Activated CD4-positive, alpha-beta T cell treated with anti-CD3 and anti-CD28 coated beads, Interleukin-2, amount 10 ng/mL, durations not matched to agents 24 days and 14 days (primary cell): ENCODE data around the gene NSUN4. TPM values are rescaled to one million over a fixed set of nuclear protein-coding genes. Genes with fewer than 3 reads are reported as not detected.
"Not testable (repeated sequence)": the region's sequence is repeated elsewhere in the genome, so short reads cannot be mapped to it uniquely, and the experiment has no call there.

Source experiments
- DNase-seq: peaks from one replicate; pipeline ENCODE4 v3.0.0; 2022
- H3K27ac Mint-ChIP-seq: one replicate; pipeline ENCODE4 v1.8.0; 2022; ENCODE audit warnings: mild to moderate bottlenecking, mixed read lengths
- H3K27me3 Mint-ChIP-seq: one replicate; pipeline ENCODE4 v1.8.0; 2022; ENCODE audit warnings: mixed read lengths
- H3K36me3 Mint-ChIP-seq: one replicate; pipeline ENCODE4 v1.8.0; 2022; ENCODE audit warnings: low read depth, mild to moderate bottlenecking, mixed read lengths
- H3K4me1 Mint-ChIP-seq: one replicate; pipeline ENCODE4 v1.8.0; 2021; ENCODE audit warnings: mixed read lengths
- H3K4me3 Mint-ChIP-seq: one replicate; pipeline ENCODE4 v1.8.0; 2022; ENCODE audit warnings: mild to moderate bottlenecking, moderate library complexity, mixed read lengths
- H3K9me3 Mint-ChIP-seq: one replicate; pipeline ENCODE4 v1.8.0; 2021; ENCODE audit warnings: mixed read lengths
- intact Hi-C: fragments of 100-400 bp; cut with micrococcal nuclease; formaldehyde crosslinking; loops from one replicate; pipeline ENCODE4 v1.15.1; 2023
- total RNA-seq: library from RNA; stranded (reverse); gene quantifications from 2 replicates; pipeline ENCODE4 v1.2.3, GENCODE V29; 2022

The NSUN4 gene
- total RNA-seq, 1 donor from 2014 or later: 46.5 TPM

- no peak overlapping the region for H3K27ac Mint-ChIP-seq
- no peak for DNase-seq
Measured at GRCh38 chr1:46367072-46367471, 26.5 kb downstream of the NSUN4 start.

GRCh38 chr1:46367701-46368100 lies 27.1 kb downstream of the NSUN4 start:
- DNase-seq, H3K4me3 Mint-ChIP-seq, H3K27me3 Mint-ChIP-seq, H3K4me1 Mint-ChIP-seq, intact Hi-C loops, H3K9me3 Mint-ChIP-seq, H3K27ac Mint-ChIP-seq: not testable (repeated sequence)
- H3K36me3 Mint-ChIP-seq: peaks cover 39% of the 10 kb centered on the region

More at GRCh38 chr1:46367072-46367471, 26.5 kb downstream of the NSUN4 start:
- H3K4me1 Mint-ChIP-seq: peaks cover 3% of the 10 kb centered on the region
- intact Hi-C loops: no loop called here
- no peaks in the 10 kb centered on the region for H3K9me3 Mint-ChIP-seq
- H3K36me3 Mint-ChIP-seq: peaks cover 39% of the 10 kb centered on the region
- no peak overlapping the region for H3K4me3 Mint-ChIP-seq
- no peaks in the 10 kb centered on the region for H3K27me3 Mint-ChIP-seq

DNA sequence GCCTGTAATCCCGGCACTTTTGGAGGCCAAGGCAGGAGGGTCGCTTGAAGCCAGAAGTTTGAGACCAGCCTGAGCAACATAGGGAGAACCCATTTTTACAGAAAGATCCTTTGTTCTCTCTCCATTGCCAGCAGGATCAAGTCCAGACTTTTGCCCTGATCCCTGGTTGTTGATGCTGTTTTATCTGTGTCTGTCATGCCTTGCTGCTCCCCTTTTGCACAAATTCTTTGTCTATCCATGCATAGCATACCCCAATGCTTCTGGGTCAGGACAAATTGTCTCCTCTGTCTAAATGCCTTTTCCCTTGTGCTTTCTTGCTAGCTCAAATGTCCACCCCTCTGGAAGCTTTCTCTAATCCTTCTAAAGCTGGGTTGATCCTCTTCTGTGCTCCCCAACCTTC lies 28.2 kb downstream of the NSUN4 start:
- H3K4me1 Mint-ChIP-seq: peaks cover 3% of the 10 kb centered on the region
- H3K36me3 Mint-ChIP-seq: peaks cover 37% of the 10 kb centered on the region
- intact Hi-C loops: no loop called here
- H3K4me3 Mint-ChIP-seq: no peak overlapping the region
- no peak overlapping the region for H3K27ac Mint-ChIP-seq
- no peaks in the 10 kb centered on the region for H3K9me3 Mint-ChIP-seq
- DNase-seq: no peak
- H3K27me3 Mint-ChIP-seq: no peaks in the 10 kb centered on the region

DNA sequence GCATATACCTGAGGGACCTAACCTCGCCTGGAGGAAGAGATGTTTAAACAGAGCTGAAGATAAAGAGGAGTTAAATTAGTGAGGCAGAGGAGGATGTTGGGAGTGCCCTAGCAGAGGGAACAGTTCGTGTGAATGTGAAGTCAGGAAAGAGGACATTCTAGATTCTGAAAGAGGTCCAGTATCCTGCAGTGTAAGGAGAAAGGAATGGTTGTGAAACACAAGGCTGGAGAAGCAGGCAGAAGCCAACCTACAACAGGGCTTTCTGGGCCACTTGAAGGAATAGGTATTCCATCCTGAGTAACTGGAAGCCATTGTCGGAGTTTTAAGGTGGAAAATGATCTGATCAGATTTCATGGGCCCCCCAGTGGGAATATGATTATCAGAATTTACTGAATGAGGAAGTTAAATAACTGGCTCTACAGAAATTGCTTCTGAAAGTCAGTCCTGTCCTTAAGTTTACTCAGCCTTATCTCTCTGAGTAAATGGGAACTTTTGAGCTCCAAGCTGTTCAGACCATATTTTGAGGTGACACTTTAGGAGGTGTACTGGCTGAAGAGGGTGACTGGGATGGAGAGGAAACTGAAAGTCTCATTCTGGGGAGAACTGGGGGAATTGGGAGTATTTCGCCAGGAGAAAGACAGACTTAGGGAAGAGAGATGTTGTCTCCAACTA lies 29.1 kb downstream of the NSUN4 start:
- peaks cover 34% of the 10 kb centered on the region for H3K36me3 Mint-ChIP-seq
- DNase-seq: no peak
- intact Hi-C loops: no loop called here
- no peak overlapping the region for H3K4me3 Mint-ChIP-seq
- no peaks in the 10 kb centered on the region for H3K27me3 Mint-ChIP-seq
- peak overlapping the region; percentile 17 for H3K27ac Mint-ChIP-seq
- H3K4me1 Mint-ChIP-seq: peaks cover 3% of the 10 kb centered on the region
- H3K9me3 Mint-ChIP-seq: no peaks in the 10 kb centered on the region

DNA sequence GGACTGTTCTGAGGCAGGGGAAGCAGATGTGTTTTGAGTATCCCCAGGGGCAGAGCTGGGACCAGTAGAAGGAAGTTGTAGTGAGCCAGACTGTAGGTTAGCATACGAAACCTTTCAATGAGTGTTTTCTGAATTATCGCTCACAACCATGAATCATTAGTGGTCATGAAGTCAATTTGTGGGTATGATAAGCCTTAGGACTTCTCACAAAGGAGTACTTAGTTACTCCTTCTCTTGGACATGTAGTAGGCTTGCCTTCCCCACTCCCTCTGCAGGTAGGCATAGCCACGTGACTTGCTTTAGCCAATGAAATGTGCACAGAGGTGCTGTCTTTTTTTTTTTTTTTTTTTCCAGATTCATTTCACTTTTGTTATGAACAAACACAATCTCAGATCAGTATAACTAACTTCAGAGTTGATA lies 29.6 kb downstream of the NSUN4 start:
- H3K4me1 Mint-ChIP-seq: peaks cover 3% of the 10 kb centered on the region
- H3K36me3 Mint-ChIP-seq: peaks cover 29% of the 10 kb centered on the region
- peak overlapping the region; percentile 17 for H3K27ac Mint-ChIP-seq
- no peaks in the 10 kb centered on the region for H3K27me3 Mint-ChIP-seq
- DNase-seq: no peak
- no peaks in the 10 kb centered on the region for H3K9me3 Mint-ChIP-seq
- intact Hi-C loops: no loop called here
- no peak overlapping the region for H3K4me3 Mint-ChIP-seq

DNA sequence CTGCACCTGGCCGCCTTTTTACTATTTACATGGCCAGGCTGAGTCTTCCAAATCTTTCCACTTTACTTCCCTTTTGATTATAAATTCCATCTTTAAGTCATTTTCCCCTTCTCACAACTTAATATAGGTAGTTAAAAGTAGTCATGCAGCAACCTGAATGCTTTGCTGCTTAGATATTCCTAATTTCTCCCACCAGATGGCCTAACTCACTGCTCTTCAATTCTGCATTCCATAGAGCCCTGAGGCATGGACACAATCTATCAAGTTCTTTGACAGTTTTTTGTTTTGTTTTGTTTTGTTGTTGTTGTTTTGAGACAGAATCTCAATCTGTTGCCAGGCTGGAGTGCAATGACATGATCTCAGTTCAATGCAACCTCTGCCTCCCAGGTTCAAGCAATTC lies 31.8 kb downstream of the NSUN4 start:
- H3K9me3 Mint-ChIP-seq: no peaks in the 10 kb centered on the region
- no peak for DNase-seq
- intact Hi-C loops: no loop called here
- H3K4me3 Mint-ChIP-seq: no peak overlapping the region
- no peak overlapping the region for H3K27ac Mint-ChIP-seq
- H3K27me3 Mint-ChIP-seq: no peaks in the 10 kb centered on the region
- H3K4me1 Mint-ChIP-seq: peaks cover 3% of the 10 kb centered on the region
- peaks cover 23% of the 10 kb centered on the region for H3K36me3 Mint-ChIP-seq

GRCh38 chr1:46379996-46380395 lies 39.4 kb downstream of the NSUN4 start:
- H3K27me3 Mint-ChIP-seq: no peaks in the 10 kb centered on the region
- intact Hi-C loops: no loop called here

GRCh38 chr1:46380508-46380907 lies 39.9 kb downstream of the NSUN4 start:
- intact Hi-C loops: no loop called here
- Mint-ChIP-seq H3K27ac (no peak overlapping the region), H3K4me1 (no peaks in the 10 kb centered on the region), H3K27me3 (no peaks in the 10 kb centered on the region), H3K4me3 (no peak overlapping the region), H3K36me3 (peaks cover 2% of the 10 kb centered on the region), H3K9me3 (no peaks in the 10 kb centered on the region)
- no peak for DNase-seq

More at GRCh38 chr1:46379996-46380395, 39.4 kb downstream of the NSUN4 start:
- no peaks in the 10 kb centered on the region for H3K4me1 Mint-ChIP-seq
- no peak overlapping the region for H3K4me3 Mint-ChIP-seq
- H3K27ac Mint-ChIP-seq: no peak overlapping the region
- no peak for DNase-seq
- H3K9me3 Mint-ChIP-seq: no peaks in the 10 kb centered on the region
- peaks cover 2% of the 10 kb centered on the region for H3K36me3 Mint-ChIP-seq

DNA sequence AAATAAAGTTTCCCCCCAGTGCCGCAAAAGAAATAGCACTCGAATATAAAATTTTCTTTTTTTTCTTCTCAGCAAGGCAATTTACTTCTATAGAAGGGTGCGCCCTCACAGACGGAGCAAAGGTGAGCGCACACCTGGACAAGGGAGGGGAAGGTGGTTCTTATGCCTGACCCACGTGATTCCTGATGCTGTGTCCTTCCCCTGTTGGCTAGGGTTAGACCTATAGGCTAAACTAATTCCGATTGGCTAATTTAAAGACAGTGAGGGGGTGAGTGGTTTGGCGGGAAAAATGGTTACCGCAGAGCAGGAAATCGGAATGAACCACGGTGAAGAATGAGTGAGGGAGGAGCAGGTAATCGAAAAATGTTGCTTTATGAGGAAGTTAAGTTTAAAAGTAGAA lies 52.9 kb downstream of the NSUN4 start:
- Mint-ChIP-seq H3K4me1 (peaks cover 4% of the 10 kb centered on the region), H3K27me3 (peaks cover 23% of the 10 kb centered on the region), H3K36me3 (peaks cover 5% of the 10 kb centered on the region), H3K9me3 (peaks cover 14% of the 10 kb centered on the region), H3K27ac (no peak overlapping the region), H3K4me3 (peak overlapping the region; percentile 72)
- intact Hi-C loops: no loop called here
- no peak for DNase-seq

DNA sequence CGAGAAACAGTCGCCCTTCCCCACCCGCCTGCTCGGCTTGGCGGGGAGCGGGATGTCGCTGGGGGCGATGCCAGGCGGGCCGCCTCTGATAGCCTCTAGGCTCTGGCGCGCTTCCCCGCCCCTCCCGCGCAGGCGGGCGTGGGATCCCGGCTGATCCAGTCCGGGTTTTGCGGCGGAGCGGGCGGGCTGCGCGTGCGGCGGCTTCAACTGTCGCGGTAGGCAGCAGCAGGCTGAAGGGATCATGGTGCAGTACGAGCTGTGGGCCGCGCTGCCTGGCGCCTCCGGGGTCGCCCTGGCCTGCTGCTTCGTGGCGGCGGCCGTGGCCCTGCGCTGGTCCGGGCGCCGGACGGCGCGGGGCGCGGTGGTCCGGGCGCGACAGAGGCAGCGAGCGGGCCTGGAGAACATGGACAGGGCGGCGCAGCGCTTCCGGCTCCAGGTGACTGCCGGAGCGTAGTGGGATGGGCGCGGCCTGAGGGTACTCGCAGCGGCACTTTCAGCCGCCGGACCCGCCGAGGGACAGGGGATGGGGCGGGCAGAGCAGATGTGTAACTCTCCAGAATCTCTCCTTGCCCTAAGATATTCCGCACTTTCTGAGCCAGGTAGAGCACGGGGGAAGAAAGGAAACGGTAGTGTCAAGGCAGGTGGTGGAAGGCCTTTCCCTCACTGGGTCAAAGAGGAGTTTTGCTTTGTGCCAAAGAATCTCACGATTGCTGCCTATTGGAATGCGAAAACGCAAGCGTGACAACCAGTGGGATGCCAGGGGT lies 53.7 kb downstream of the NSUN4 start, which contains the start of gene FAAH:
Gene FAAH, plus strand, starts transcription at position 210 of the 764 bp plus-strand sequence. Its CDS starts 32 bp downstream, at position 242.
- Mint-ChIP-seq H3K27ac (no peak within 1 kb of the TSS), H3K9me3 (peaks cover 14% of the 10 kb centered on the region), H3K4me1 (peaks cover 4% of the 10 kb centered on the region), H3K27me3 (peaks cover 29% of the 10 kb centered on the region), H3K4me3 (peak within 1 kb of the TSS; percentile 74), H3K36me3 (peaks cover 5% of the 10 kb centered on the region)
- DNase-seq: peak; percentile 82
- intact Hi-C loops: no loop called here

DNA sequence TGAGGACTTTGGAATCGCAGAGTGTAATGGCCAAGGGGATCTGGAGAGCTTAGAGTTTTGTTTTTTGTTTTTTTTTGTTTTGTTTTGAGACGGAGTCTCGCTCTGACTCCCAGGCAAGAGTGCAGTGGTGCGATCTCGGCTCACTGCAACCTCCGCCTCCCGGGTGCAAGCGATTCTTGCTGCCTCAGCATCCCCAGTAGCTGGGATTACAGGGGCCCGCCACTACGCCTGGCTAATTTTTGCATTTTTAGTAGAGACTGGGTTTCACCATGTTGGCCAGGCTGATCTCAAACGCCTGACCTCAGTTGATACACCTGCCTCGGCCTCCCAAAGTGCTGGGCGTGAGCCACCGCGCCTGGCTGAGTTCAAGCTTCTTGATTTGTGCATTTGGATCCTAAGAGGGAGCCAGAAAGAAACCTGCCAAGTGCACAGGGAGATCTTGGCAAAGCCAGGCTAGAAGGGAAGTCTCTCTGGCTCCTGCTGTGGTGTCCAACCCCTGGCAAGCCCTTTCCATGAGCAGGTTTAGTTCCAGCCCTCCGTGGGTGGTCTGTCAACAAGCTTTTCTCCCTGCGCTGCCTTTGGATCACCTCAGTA lies 54.4 kb downstream of the NSUN4 start:
- H3K9me3 Mint-ChIP-seq: peaks cover 14% of the 10 kb centered on the region
- no peak for DNase-seq
- H3K36me3 Mint-ChIP-seq: peaks cover 5% of the 10 kb centered on the region
- H3K27me3 Mint-ChIP-seq: peaks cover 34% of the 10 kb centered on the region
- H3K27ac Mint-ChIP-seq: no peak overlapping the region
- H3K4me1 Mint-ChIP-seq: peaks cover 4% of the 10 kb centered on the region
- intact Hi-C loops: no loop called here
- peak overlapping the region; percentile 74 for H3K4me3 Mint-ChIP-seq

DNA sequence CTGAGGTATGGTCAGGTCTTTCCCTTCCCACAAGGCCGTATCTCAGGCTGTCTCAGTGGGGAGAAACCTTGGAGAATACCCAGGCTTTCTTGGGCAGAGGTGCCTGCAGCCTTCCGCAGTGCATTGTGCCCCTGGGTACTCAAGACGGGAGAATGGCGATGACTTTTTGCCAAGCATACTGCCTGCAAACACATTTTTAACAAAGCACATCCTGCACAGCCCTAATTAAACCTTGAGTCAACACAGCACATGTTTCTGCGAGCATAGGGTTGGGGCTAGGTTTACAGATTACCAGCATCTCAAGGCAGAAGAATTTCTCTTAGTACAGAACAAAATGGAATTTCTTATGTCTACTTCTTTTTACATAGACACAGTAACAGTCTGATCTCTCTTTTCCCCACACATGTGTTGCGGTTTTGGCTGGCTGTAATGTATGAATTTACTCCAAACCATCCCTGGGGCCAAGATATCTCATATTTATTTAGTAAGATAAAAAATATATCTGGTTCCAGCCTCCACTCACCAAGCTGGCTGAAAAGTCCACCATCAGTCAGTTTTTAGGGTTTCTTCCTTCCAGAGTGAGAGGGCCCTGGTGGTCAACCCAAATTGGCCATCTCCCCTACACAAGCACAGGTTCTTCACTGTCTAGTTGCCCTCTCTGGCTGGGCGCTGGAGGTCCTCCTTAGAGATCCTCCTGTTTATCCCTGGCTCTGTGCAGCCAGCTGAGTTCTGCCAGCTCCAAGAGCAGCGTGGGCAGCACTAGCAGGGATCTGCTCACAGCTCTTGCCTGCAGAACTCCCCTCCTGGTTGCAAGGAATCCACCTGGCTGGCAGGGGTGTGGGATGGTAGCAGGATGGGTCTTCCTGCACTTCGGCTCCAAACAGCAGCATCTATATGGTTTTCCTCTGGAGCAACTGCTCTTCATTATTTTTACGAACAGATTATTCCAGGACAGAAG lies 56.1 kb downstream of the NSUN4 start:
- Mint-ChIP-seq H3K9me3 (peaks cover 14% of the 10 kb centered on the region), H3K36me3 (peaks cover 5% of the 10 kb centered on the region), H3K27me3 (peaks cover 34% of the 10 kb centered on the region), H3K27ac (no peak overlapping the region), H3K4me1 (peaks cover 4% of the 10 kb centered on the region), H3K4me3 (no peak overlapping the region)
- intact Hi-C loops: no loop called here
- no peak for DNase-seq

GRCh38 chr1:46399307-46399706 lies 58.7 kb downstream of the NSUN4 start:
- no peak overlapping the region for H3K4me3 Mint-ChIP-seq
- no peaks in the 10 kb centered on the region for H3K4me1 Mint-ChIP-seq
- no peaks in the 10 kb centered on the region for H3K36me3 Mint-ChIP-seq
- DNase-seq: no peak
- intact Hi-C loops: no loop called here
- peaks cover 26% of the 10 kb centered on the region for H3K27me3 Mint-ChIP-seq
- H3K27ac Mint-ChIP-seq: no peak overlapping the region
- no peaks in the 10 kb centered on the region for H3K9me3 Mint-ChIP-seq
